HCT116 (cell line): ENCODE measurements around the gene NEMP1. TPM values are rescaled to one million over a fixed set of nuclear protein-coding genes. Genes with fewer than 3 reads are reported as not detected.

ENCODE experiments used
- ATAC-seq: fragments of 200-7000 bp; cut with Tn5 transposase; 2 replicates; pipeline ENCODE4 v1.9.1; 2020; ENCODE audit warnings: mild to moderate bottlenecking, moderate library complexity
- BruUV-seq: library from RNA; stranded (reverse); fragments of 400-500 nt; replicated peaks from 2 replicates; lab custom pipeline; 2021; lab: Mats Ljungman, UMichigan
- CTCF ChIA-PET: fragments of 300-600 bp; sonication (Branson Sonifier 250); formaldehyde crosslinking; loops from one replicate; lab custom pipeline; 2021; ENCODE audit warnings: antibody characterized with exemption; lab: Charles Lee
- POLR2A ChIA-PET: fragments of 300-600, 350-600 bp; sonication (Branson Sonifier 250); formaldehyde crosslinking; loops from one replicate; lab custom pipeline; 2021; ENCODE audit warnings: antibody characterized with exemption; lab: Charles Lee
- RAD21 ChIA-PET, 2 experiments: fragments of 300-600 bp; sonication (Branson Sonifier 250); formaldehyde crosslinking; loops; one replicate each; lab custom pipeline; 2023; ENCODE audit warnings: low total read pairs in 2 of 2; ENCODE audit not compliant: uncharacterized antibody in 2 of 2, unreplicated experiment in 2 of 2, low non-redundant PET in 1 of 2; lab: Charles Lee
- DNase-seq: peaks from one replicate; pipeline ENCODE4 v3.0.0-alpha.2; 2010; ENCODE audit warnings: low read depth, low spot score
- H2AFZ ChIP-seq: fragments of 200-600 bp; shearing (Covaris generic), sonication (generic); 2 replicates; pipeline ENCODE4 v1.6.1; 2017; ENCODE audit warnings: low read depth, mixed run types, mixed read lengths, antibody characterized with exemption, low read length; ENCODE audit not compliant: poor library complexity, severe bottlenecking
- H3K27ac ChIP-seq: 2 replicates; pipeline ENCODE4 v1.5.1; 2012; ENCODE audit warnings: low read depth, low read length
- H3K27me3 ChIP-seq: fragments of 200-600 bp; sonication (generic); 2 replicates; pipeline ENCODE4 v1.6.1; 2016; ENCODE audit warnings: mixed run types, low read length, mixed read lengths; ENCODE audit not compliant: insufficient read depth
- H3K36me3 ChIP-seq, 2 experiments: fragments of 200-500 bp in 1 of 2; fragments of 200-600 bp in 1 of 2; sonication (Bioruptor generic) in 1 of 2; sonication (generic) in 1 of 2; 2 replicates each; pipeline versions ENCODE4 v1.5.1 to v1.6.1; 2014 to 2016; ENCODE audit warnings: low read length in 2 of 2, inconsistent platforms in 1 of 2, mixed read lengths in 1 of 2, mixed run types in 1 of 2; ENCODE audit not compliant: insufficient read depth in 2 of 2, control insufficient read depth in 1 of 2
- H3K4me1 ChIP-seq, 2 experiments: fragments of 200-600 bp in 1 of 2; sonication (generic) in 1 of 2; 2 replicates each; pipeline versions ENCODE4 v1.5.1 to v1.6.1; 2012 to 2017; ENCODE audit warnings: low read length in 2 of 2, inconsistent platforms in 1 of 2, mild to moderate bottlenecking in 1 of 2, mixed read lengths in 1 of 2, mixed run types in 1 of 2, moderate library complexity in 1 of 2; ENCODE audit not compliant: insufficient read depth in 2 of 2, control insufficient read depth in 1 of 2
- H3K4me2 ChIP-seq: fragments of 200-600 bp; sonication (generic); 2 replicates; pipeline ENCODE4 v1.6.1; 2017; ENCODE audit warnings: mixed run types, low read length, mixed read lengths
- H3K4me3 ChIP-seq, 2 experiments: fragments of 200-600 bp in 1 of 2; sonication (generic) in 1 of 2; replicated peaks in 1 of 2; 2 replicates each; pipeline ENCODE4 v1.5.1; 2011 to 2016; ENCODE audit warnings: low read length in 2 of 2, control low read depth in 1 of 2, low read depth in 1 of 2, mild to moderate bottlenecking in 1 of 2, mixed read lengths in 1 of 2, mixed run types in 1 of 2
- H3K79me2 ChIP-seq: fragments of 200-600 bp; sonication (generic); 2 replicates; pipeline ENCODE4 v1.6.1; 2017; ENCODE audit warnings: mild to moderate bottlenecking, mixed run types, low read length, moderate library complexity, mixed read lengths; ENCODE audit not compliant: insufficient read depth
- H3K9ac ChIP-seq: fragments of 200-600 bp; sonication (generic); 2 replicates; pipeline ENCODE4 v1.6.1; 2016; ENCODE audit warnings: low read length, mixed read lengths
- H3K9me2 ChIP-seq: fragments of 200-600 bp; sonication (generic), shearing (Covaris generic); 2 replicates; pipeline ENCODE4 v1.6.1; 2017; ENCODE audit warnings: mixed run types, mild to moderate bottlenecking, moderate library complexity; ENCODE audit not compliant: insufficient read depth
- H3K9me3 ChIP-seq, 2 experiments: fragments of 200-500 bp in 1 of 2; fragments of 200-600 bp in 1 of 2; sonication (Bioruptor generic) in 1 of 2; sonication (generic) in 1 of 2; 2 replicates each; pipeline ENCODE4 v1.6.1; 2014 to 2017; ENCODE audit warnings: low read length in 2 of 2, mixed read lengths in 2 of 2, inconsistent platforms in 1 of 2, low read depth in 1 of 2, mild to moderate bottlenecking in 1 of 2, mixed run types in 1 of 2, moderate library complexity in 1 of 2; ENCODE audit not compliant: control insufficient read depth in 1 of 2, insufficient read depth in 1 of 2
- H4K20me1 ChIP-seq: fragments of 200-600 bp; sonication (generic), shearing (Covaris generic); 2 replicates; pipeline ENCODE4 v1.6.1; 2017; ENCODE audit warnings: mixed run types, mild to moderate bottlenecking, moderate library complexity; ENCODE audit not compliant: insufficient read depth
- CEBPB ChIP-seq: IDR thresholded peaks from 2 replicates; pipeline ENCODE4 v1.6.1; 2012; ENCODE audit warnings: low read depth
- EZH2 ChIP-seq: fragments of 200-600 bp; sonication (generic); IDR thresholded peaks from 2 replicates; pipeline ENCODE4 v1.6.1; 2017; ENCODE audit warnings: antibody characterized with exemption, mixed run types
- EZH2phosphoT487 ChIP-seq: fragments of 200-600 bp; IDR thresholded peaks from 2 replicates; pipeline ENCODE4 v1.6.1; 2018; ENCODE audit warnings: antibody characterized with exemption, borderline replicate concordance
- POLR2AphosphoS5 ChIP-seq: IDR thresholded peaks from 2 replicates; pipeline ENCODE4 v1.6.1; 2011; ENCODE audit warnings: mild to moderate bottlenecking, low read depth, low read length, moderate library complexity
- SP1 ChIP-seq: IDR thresholded peaks from 2 replicates; pipeline ENCODE4 v1.6.1; 2012; ENCODE audit warnings: low read depth
- SRF ChIP-seq: IDR thresholded peaks from 2 replicates; pipeline ENCODE4 v1.6.1; 2012; ENCODE audit warnings: low read depth
- YY1 ChIP-seq: IDR thresholded peaks from 2 replicates; pipeline ENCODE4 v1.6.1; 2011; ENCODE audit warnings: low read length, low read depth, moderate library complexity, mild to moderate bottlenecking; ENCODE audit not compliant: insufficient replicate concordance; ENCODE audit errors: extremely low read depth
- ZFX ChIP-seq: fragments of 450-650 bp; IDR thresholded peaks from 2 replicates; pipeline ENCODE4 v1.6.1; 2017
- intact Hi-C: fragments of 100-400 bp; cut with micrococcal nuclease; formaldehyde crosslinking; loops from 2 replicates; pipeline ENCODE4 v1.10.0; 2022
- total RNA-seq: library from RNA; stranded (reverse); gene quantifications from one replicate; pipeline ENCODE4 v1.2.1, GENCODE V29; 2021; ENCODE audit not compliant: unreplicated experiment
- TF ChIP-seq, protein P1 (sequence below): IDR thresholded peaks from 2 replicates; pipeline ENCODE4 v1.6.1; 2012

Gene NEMP1
- total RNA-seq, 1 experiment from 2014 or later = 35.2 TPM

DNA sequence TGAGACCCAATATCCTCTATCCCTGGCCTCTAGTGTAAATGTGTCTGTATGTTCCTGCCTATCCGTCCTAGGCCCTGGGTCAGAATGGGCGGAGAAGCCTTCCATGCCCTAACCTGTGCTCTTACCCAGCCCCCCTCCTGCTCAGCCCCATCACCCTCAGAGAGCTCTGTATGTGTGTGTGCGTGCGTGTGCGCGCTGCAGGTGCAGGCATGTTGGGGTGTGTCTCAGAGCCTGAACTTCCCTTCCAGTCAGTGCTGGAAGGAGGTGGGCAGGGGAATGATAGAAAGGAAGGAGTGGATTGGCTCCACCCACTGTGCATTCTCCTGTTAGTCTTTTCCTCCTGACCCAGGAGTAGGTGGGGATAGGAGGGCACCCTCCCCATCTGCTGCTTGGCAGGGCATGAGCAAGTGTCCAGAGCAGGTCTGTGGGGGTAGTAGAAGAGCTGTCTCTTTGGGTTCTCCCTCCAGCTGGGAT is 17.5 kb upstream of the NEMP1 start:
- no peaks in the 10 kb centered on the region for H3K9me3 ChIP-seq
- ChIA-PET POLR2A (interaction anchor here (3.5 to 7.8 kb wide), 2 partner anchors 15 to 17 kb away, joined by 17 to 32 read pairs; partner anchors contain the start of genes NEMP1 and STAT6), RAD21 (no interaction called here), CTCF (interaction anchor here (3.8 kb wide), 1 partner anchor 15 kb away, joined by 32 read pairs; the partner anchor contains the start of gene STAT6)
- TF ChIP-seq POLR2AphosphoS5 = peak; percentile 42
- no peak for TF ChIP-seq ZFX
- no peak overlapping the region for H3K4me3 ChIP-seq
- H2AFZ ChIP-seq = no peak overlapping the region
- H3K9me2 ChIP-seq = no peaks in the 10 kb centered on the region
- no peaks in the 10 kb centered on the region for H3K27me3 ChIP-seq
- peak; percentile 45 for ATAC-seq
- H3K36me3 ChIP-seq = peaks cover 21 to 30% of the 10 kb centered on the region in 2 experiments; a peak in 3 of 4 replicates
- H3K4me1 ChIP-seq = peaks cover 37 to 62% of the 10 kb centered on the region in 2 experiments
- peak overlapping the region; percentile 83 for H3K27ac ChIP-seq
- peaks cover 18% of the 10 kb centered on the region for H3K79me2 ChIP-seq
- intact Hi-C loops = no loop called here
- no peak for DNase-seq
- H3K9ac ChIP-seq = no peak overlapping the region; the same call in 1 of the 2 replicates
- H3K4me2 ChIP-seq = peak overlapping the region; percentile 30
- no TSS peak for BruUV-seq
- H4K20me1 ChIP-seq = no peaks in the 10 kb centered on the region

DNA sequence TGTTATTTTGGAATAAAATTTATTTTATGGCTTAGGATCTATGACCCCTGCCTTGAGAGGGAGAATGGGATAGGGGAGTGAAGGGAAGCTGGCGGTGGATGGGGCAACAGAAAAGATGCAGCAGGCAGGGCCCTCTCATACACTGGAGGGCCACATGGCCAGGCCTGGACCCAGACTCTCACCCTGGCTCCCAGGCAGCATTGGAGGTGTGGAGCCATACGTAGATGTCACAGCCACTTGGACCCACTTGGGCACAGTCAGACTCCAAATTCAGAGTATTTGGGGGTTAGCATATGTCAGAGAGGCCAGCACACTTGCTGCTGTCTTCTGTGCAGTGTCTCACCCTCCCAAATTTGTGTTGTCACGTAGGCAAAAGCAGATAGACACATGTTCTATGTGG is 16.8 kb upstream of the NEMP1 start:
- DNase-seq (no peak), ATAC-seq (no peak)
- intact Hi-C loops = no loop called here
- no peaks in the 10 kb centered on the region for H3K9me2 ChIP-seq
- TF ChIP-seq EZH2 (no peak), EZH2phosphoT487 (no peak), CEBPB (no peak), YY1 (no peak), SRF (no peak), SP1 (no peak)
- TF ChIP-seq, protein P1, sequence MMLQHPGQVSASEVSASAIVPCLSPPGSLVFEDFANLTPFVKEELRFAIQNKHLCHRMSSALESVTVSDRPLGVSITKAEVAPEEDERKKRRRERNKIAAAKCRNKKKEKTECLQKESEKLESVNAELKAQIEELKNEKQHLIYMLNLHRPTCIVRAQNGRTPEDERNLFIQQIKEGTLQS = no peak
- H3K9me3 ChIP-seq = no peaks in the 10 kb centered on the region
- ChIA-PET POLR2A (interaction anchor here (3.5 to 7.8 kb wide), 2 partner anchors 16 kb away, joined by 17 to 32 read pairs; partner anchors contain the start of genes NEMP1 and STAT6), CTCF (interaction anchor here (0.6 to 3.8 kb wide), 2 partner anchors 15 to 16 kb away, joined by 3 to 32 read pairs; partner anchors contain the start of gene STAT6), RAD21 (no interaction called here)
- H4K20me1 ChIP-seq = no peaks in the 10 kb centered on the region
- H3K4me3 ChIP-seq = no peak overlapping the region
- H3K36me3 ChIP-seq = peaks cover 21 to 35% of the 10 kb centered on the region in 2 experiments; a peak in 3 of 4 replicates
- no TSS peak for BruUV-seq
- H3K79me2 ChIP-seq = peaks cover 25% of the 10 kb centered on the region
- no peak overlapping the region for H2AFZ ChIP-seq
- H3K27me3 ChIP-seq = no peaks in the 10 kb centered on the region
- no peak overlapping the region for H3K4me2 ChIP-seq
- H3K9ac ChIP-seq = no peak overlapping the region
- peaks cover 43 to 64% of the 10 kb centered on the region in 2 experiments for H3K4me1 ChIP-seq
- H3K27ac ChIP-seq = peak overlapping the region; percentile 83
